ENCODE results near the gene SERPINA10.

GRCh38 chr14:94295360-94296180 lies 2.5 kb upstream of the SERPINA10 start:
- TF ChIP-seq CTCF (IDR thresholded peaks at IDR 0.05; ENCODE audit: extremely low read depth in 1 of 2, insufficient read depth in 1 of 2, low read depth in 1 of 2, low read length in 2 of 2) (no peak), EZH2 (IDR thresholded peaks at IDR 0.05; ENCODE audit: borderline replicate concordance, low read depth, low read length, severe bottlenecking) (no peak), POLR2A (IDR thresholded peaks at IDR 0.05; ENCODE audit: low read depth, low read length) (no peak), POLR2AphosphoS5 (IDR thresholded peaks at IDR 0.05; ENCODE audit: insufficient read depth, low read depth, low read length) (no peak), MAX (IDR thresholded peaks at IDR 0.05; ENCODE audit: insufficient read depth, insufficient read length) (no peak), FOS (IDR thresholded peaks at IDR 0.05; ENCODE audit: borderline replicate concordance, insufficient read depth, low read length) (no peak)

Measured in endothelial cell of umbilical vein (primary cell).